Hepatocyte (in vitro differentiated cells): ENCODE results near the gene SLC24A1.

Source experiments
- CTCF ChIP-seq: fragments of 200-600 bp; sonication (generic); IDR thresholded peaks from 2 replicates; pipeline ENCODE4 v1.5.1; 2016; ENCODE audit warnings: antibody characterized with exemption, mild to moderate bottlenecking; ENCODE audit not compliant: poor library complexity
- EZH2 ChIP-seq: fragments of 200-600 bp; sonication (generic); IDR thresholded peaks from 2 replicates; pipeline ENCODE4 v1.6.1; 2016; ENCODE audit warnings: antibody characterized with exemption, mild to moderate bottlenecking, borderline replicate concordance

- no peak for TF ChIP-seq CTCF
- TF ChIP-seq EZH2 = no peak
Observed at GRCh38 chr15:65663521-65663920, 41.8 kb downstream of the SLC24A1 start.
